Liver (tissue), 3 donors: ENCODE results near the gene FAM83G.

ENCODE experiments used
- CTCF ChIP-seq: fragments of 150-350 bp; IDR thresholded peaks from 2 replicates; pipeline ENCODE4 v1.5.1; 2017; ENCODE audit warnings: improper control_type of control experiment, low read depth, low read length; ENCODE audit not compliant: missing input control
- FOXA1 ChIP-seq: IDR thresholded peaks from 2 replicates; pipeline ENCODE4 v1.6.1; 2016; ENCODE audit warnings: antibody characterized with exemption
- GABPA ChIP-seq, 2 donors: IDR thresholded peaks in 1 of 2; conservative IDR thresholded peaks in 1 of 2; 2 replicates each; pipeline ENCODE4 v1.6.1; 2016; ENCODE audit warnings: antibody characterized with exemption in 2 of 2, mild to moderate bottlenecking in 1 of 2, moderate library complexity in 1 of 2
- MAX ChIP-seq: IDR thresholded peaks from 2 replicates; pipeline ENCODE4 v1.6.1; 2016; ENCODE audit warnings: antibody characterized with exemption
- REST ChIP-seq: IDR thresholded peaks from 2 replicates; pipeline ENCODE4 v1.6.1; 2016; ENCODE audit warnings: antibody characterized with exemption, mild to moderate bottlenecking
- ZBTB33 ChIP-seq: IDR thresholded peaks from 2 replicates; pipeline ENCODE4 v1.6.1; 2016; ENCODE audit warnings: antibody characterized with exemption
- donor health status: healthy.
- donor health status: healthy.

DNA sequence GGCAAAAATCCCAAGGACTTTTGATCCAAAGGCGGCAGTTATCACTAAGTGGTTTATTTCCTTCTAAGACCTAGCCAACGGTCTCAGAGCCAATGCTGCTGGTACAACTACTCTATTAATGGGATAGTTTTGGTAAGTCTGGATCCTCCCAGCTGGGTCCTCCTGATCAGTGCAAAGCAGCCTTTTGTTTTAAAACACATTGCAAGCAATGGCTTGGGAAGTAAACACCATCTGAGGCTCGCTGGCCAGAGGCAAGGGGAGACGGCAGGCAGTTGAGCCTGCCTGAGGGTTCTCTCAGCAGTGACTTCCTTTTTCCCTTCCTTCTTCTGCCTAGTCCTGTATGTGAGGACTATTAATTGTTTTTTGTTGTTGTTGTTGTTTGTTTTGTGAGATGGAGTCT lies 54.2 kb downstream of the FAM83G start:
- TF ChIP-seq GABPA (IDR thresholded peaks at IDR 0.05 in 1 of 2, conservative IDR thresholded peaks at IDR 0.05 in 1 of 2) (no peak), MAX (no peak), ZBTB33 (no peak), REST (no peak), FOXA1 (no peak), CTCF (no peak)
